H1 (cell line): Measurements from ENCODE around the gene PROSER3. TPM values are rescaled to one million over a fixed set of nuclear protein-coding genes. Genes with fewer than 3 reads are reported as not detected.

Experiments used
- CTCF ChIA-PET: fragments of 300-600 bp; sonication (Branson Sonifier 250); formaldehyde crosslinking; loops from one replicate; lab custom pipeline; 2021; ENCODE audit not compliant: partially characterized antibody; lab: Charles Lee
- POLR2A ChIA-PET: fragments of 300-600 bp; sonication (Branson Sonifier 250); formaldehyde crosslinking; loops from one replicate; lab custom pipeline; 2021; ENCODE audit warnings: inconsistent platforms; ENCODE audit not compliant: partially characterized antibody; lab: Charles Lee
- DNase-seq, 2 experiments: peaks; one replicate each; pipeline versions ENCODE4 v3.0.0 to v3.0.0-alpha.2; 2010 to 2022; ENCODE audit warnings: low spot score in 2 of 2, low read depth in 1 of 2, mixed read lengths in 1 of 2
- FAIRE-seq: peaks from 2 replicates; lab custom pipeline; 2011; peaks lifted over from hg19 to GRCh38; lab: Jason Lieb, UNC
- H2AFZ ChIP-seq: 2 replicates; pipeline ENCODE4 v1.8.1; 2012; ENCODE audit warnings: low read length, inconsistent platforms
- H2AK5ac ChIP-seq: 2 replicates; pipeline ENCODE4 v1.6.1; 2013; ENCODE audit warnings: low read depth, low read length
- H2BK120ac ChIP-seq: replicated peaks from 2 replicates; pipeline ENCODE3; 2013; ENCODE audit warnings: low read depth, low read length, inconsistent platforms
- H2BK12ac ChIP-seq: 2 replicates; pipeline ENCODE4 v1.6.1; 2013; ENCODE audit warnings: low read depth, low read length
- H2BK15ac ChIP-seq: 2 replicates; pipeline ENCODE4 v1.6.1; 2013; ENCODE audit warnings: low read length
- H2BK20ac ChIP-seq: 2 replicates; pipeline ENCODE4 v1.6.1; 2013; ENCODE audit warnings: low read length
- H2BK5ac ChIP-seq: 2 replicates; pipeline ENCODE4 v1.6.1; 2013; ENCODE audit warnings: low read depth, low read length
- H3K14ac ChIP-seq: 2 replicates; pipeline ENCODE4 v1.6.1; 2013; ENCODE audit warnings: inconsistent platforms; ENCODE audit not compliant: insufficient read length
- H3K18ac ChIP-seq: 2 replicates; pipeline ENCODE4 v1.6.1; 2013; ENCODE audit warnings: low read length; ENCODE audit errors: extremely low read depth
- H3K23ac ChIP-seq: 2 replicates; pipeline ENCODE4 v1.6.1; 2013; ENCODE audit warnings: inconsistent platforms; ENCODE audit not compliant: insufficient read length
- H3K23me2 ChIP-seq: 2 replicates; pipeline ENCODE4 v1.6.1; 2013; ENCODE audit warnings: low read depth, low read length
- H3K27ac ChIP-seq: 2 replicates; pipeline ENCODE4 v1.6.1; 2011; ENCODE audit warnings: low read depth, low read length, inconsistent platforms
- H3K27me3 ChIP-seq, 4 experiments: replicated peaks in 1 of 4; 1 replicate in 1 of 4; 2 replicates in 3 of 4; pipeline versions ENCODE4 v1.6.1 to v1.8.1; 2011 to 2013; ENCODE audit warnings: low read length in 3 of 4, mild to moderate bottlenecking in 3 of 4, inconsistent platforms in 2 of 4, mixed read lengths in 2 of 4, moderate library complexity in 1 of 4; ENCODE audit not compliant: control insufficient read depth in 3 of 4, insufficient read depth in 3 of 4; ENCODE audit errors: extremely low read depth in 1 of 4
- H3K36me3 ChIP-seq, 4 experiments: 2 replicates each; pipeline versions ENCODE4 v1.6.1 to v1.8.1; 2011 to 2013; ENCODE audit warnings: mild to moderate bottlenecking in 4 of 4, low read length in 3 of 4, moderate library complexity in 2 of 4, control low read depth in 1 of 4, inconsistent platforms in 1 of 4; ENCODE audit not compliant: insufficient read depth in 4 of 4, control insufficient read depth in 2 of 4
- H3K4ac ChIP-seq: replicated peaks from 2 replicates; pipeline ENCODE3; 2013; ENCODE audit warnings: low read length, low read depth, mixed read lengths, inconsistent platforms; ENCODE audit not compliant: insufficient read length
- H3K4me1 ChIP-seq, 4 experiments: replicated peaks in 1 of 4; 1 replicate in 1 of 4; 2 replicates in 3 of 4; pipeline versions ENCODE4 v1.6.1 to v1.8.1; 2011 to 2013; ENCODE audit warnings: low read length in 3 of 4, inconsistent platforms in 2 of 4, mixed read lengths in 1 of 4; ENCODE audit not compliant: insufficient read depth in 4 of 4, control insufficient read depth in 3 of 4
- H3K4me2 ChIP-seq, 2 experiments: 2 replicates each; pipeline versions ENCODE4 v1.6.1 to v1.8.1; 2011 to 2013; ENCODE audit warnings: low read depth in 2 of 2, low read length in 2 of 2, control low read depth in 1 of 2, inconsistent platforms in 1 of 2, mild to moderate bottlenecking in 1 of 2; ENCODE audit not compliant: insufficient read depth in 1 of 2
- H3K4me3 ChIP-seq, 4 experiments: fragments of 200-600, 300-600 bp in 1 of 4; sonication (generic), shearing (Covaris generic), sonication (Bioruptor Twin) in 1 of 4; 2 replicates each; pipeline versions ENCODE4 v1.5.1 to v1.8.1; 2011 to 2016; ENCODE audit warnings: low read length in 4 of 4, low read depth in 3 of 4, control low read depth in 2 of 4, inconsistent platforms in 2 of 4, mild to moderate bottlenecking in 2 of 4, mixed read lengths in 1 of 4, moderate library complexity in 1 of 4; ENCODE audit not compliant: insufficient read depth in 2 of 4; ENCODE audit errors: extremely low read depth in 1 of 4
- H3K56ac ChIP-seq: replicated peaks from 2 replicates; pipeline ENCODE3; 2013; ENCODE audit warnings: low read depth, mild to moderate bottlenecking, mixed read lengths, low read length, inconsistent platforms; ENCODE audit not compliant: insufficient read length
- H3K79me1 ChIP-seq: 2 replicates; pipeline ENCODE4 v1.6.1; 2013; ENCODE audit warnings: low read depth, low read length, control low read depth
- H3K79me2 ChIP-seq, 2 experiments: 2 replicates each; pipeline versions ENCODE4 v1.6.1 to v1.8.1; 2012 to 2013; ENCODE audit warnings: low read length in 2 of 2, mild to moderate bottlenecking in 2 of 2, inconsistent platforms in 1 of 2; ENCODE audit not compliant: insufficient read depth in 2 of 2, control insufficient read depth in 1 of 2
- H3K9ac ChIP-seq, 4 experiments: replicated peaks in 1 of 4; 1 replicate in 1 of 4; 2 replicates in 3 of 4; pipeline versions ENCODE4 v1.6.1 to v1.8.1; 2011 to 2013; ENCODE audit warnings: low read depth in 3 of 4, low read length in 3 of 4, control low read depth in 2 of 4, mild to moderate bottlenecking in 2 of 4, moderate library complexity in 2 of 4, inconsistent platforms in 1 of 4; ENCODE audit errors: extremely low read depth in 1 of 4
- H3K9me3 ChIP-seq, 2 experiments: 2 replicates each; pipeline versions ENCODE4 v1.6.1 to v1.8.1; 2012 to 2013; ENCODE audit warnings: mild to moderate bottlenecking in 2 of 2, moderate library complexity in 2 of 2, control low read depth in 1 of 2, inconsistent platforms in 1 of 2, low read depth in 1 of 2, low read length in 1 of 2, mixed read lengths in 1 of 2; ENCODE audit not compliant: insufficient read depth in 2 of 2
- H4K20me1 ChIP-seq, 2 experiments: replicated peaks in 1 of 2; 2 replicates each; pipeline versions ENCODE3 to v1.8.1; 2011 to 2013; ENCODE audit warnings: inconsistent platforms in 2 of 2, low read length in 2 of 2, mild to moderate bottlenecking in 1 of 2; ENCODE audit not compliant: insufficient read depth in 2 of 2, control insufficient read depth in 1 of 2
- H4K5ac ChIP-seq: 2 replicates; pipeline ENCODE4 v1.6.1; 2013; ENCODE audit warnings: low read length, low read depth, mixed read lengths, inconsistent platforms; ENCODE audit not compliant: insufficient read length
- H4K8ac ChIP-seq: 2 replicates; pipeline ENCODE4 v1.8.0; 2013; ENCODE audit warnings: mild to moderate bottlenecking, moderate library complexity, low read length, inconsistent platforms; ENCODE audit not compliant: insufficient read depth; ENCODE audit errors: extremely low read depth
- H4K91ac ChIP-seq: replicated peaks from 2 replicates; pipeline ENCODE3; 2013; ENCODE audit warnings: low read length, mixed read lengths, inconsistent platforms; ENCODE audit not compliant: insufficient read length
- CBX8 ChIP-seq: fragments of 300-800, 300-1000 bp; sonication (generic); IDR thresholded peaks from 2 replicates; pipeline ENCODE4 v1.7.1; 2016; ENCODE audit warnings: low read depth, low read length, borderline replicate concordance
- CHD2 ChIP-seq: IDR thresholded peaks from 2 replicates; pipeline ENCODE4 v1.6.1; 2012; ENCODE audit warnings: low read length, improper control_type of control experiment
- PHF8 ChIP-seq: fragments of 200-600 bp; sonication (generic); conservative IDR thresholded peaks from 2 replicates; pipeline ENCODE4 v1.7.1; 2012; ENCODE audit warnings: low read depth, mild to moderate bottlenecking, inconsistent platforms, low read length, moderate library complexity
- SIRT6 ChIP-seq: IDR thresholded peaks from one replicate; pipeline ENCODE4 v1.7.1; 2012; ENCODE audit warnings: low read length, inconsistent platforms
- WGBS, 2 experiments: shearing (Covaris generic) in 1 of 2; methylation state at CpG; one replicate each; pipeline versions ENCODE4 v1.1.6 to v1.1.7; 2013 to 2015; ENCODE audit warnings: low lambda C conversion rate in 2 of 2, mixed read lengths in 2 of 2, inconsistent platforms in 1 of 2, low coverage in 1 of 2, missing lambda C conversion rate in 1 of 2; ENCODE audit not compliant: insufficient replicate concordance in 2 of 2, insufficient coverage in 1 of 2, insufficient read length in 1 of 2; ENCODE audit errors: extremely low coverage in 1 of 2, missing lambda C conversion rate in 1 of 2; 5-methylcytosine and 5-hydroxymethylcytosine counted together
- polyA plus RNA-seq, 7 experiments: library from polyadenylated mRNA; depleted of rRNA in 3 of 7; stranded (reverse) in 5 of 7; unstranded in 2 of 7; fragments of >200 nt in 5 of 7; fragments of 200-250 nt in 2 of 7; gene quantifications; 1 replicate in 5 of 7; 2 replicates in 1 of 7; 4 replicates in 1 of 7; pipeline versions ENCODE4 v1.2.1 to v1.2.3, GENCODE V29; 2011 to 2013; ENCODE audit warnings: missing spikeins in 2 of 7, mixed read lengths in 2 of 7
- total RNA-seq: library from RNA; stranded (reverse); fragmentation: NEBNext Ultra II Directional; extraction: Animal tissue kit (Norgen Biotek cat#: 25700); gene quantifications from 2 replicates; pipeline ENCODE4 v1.2.1, GENCODE V29; 2021
- TF ChIP-seq, protein P1 (sequence below): IDR thresholded peaks from 2 replicates; pipeline ENCODE4 v1.6.1; 2011; ENCODE audit warnings: low read length, improper control_type of control experiment

The PROSER3 gene
- total and polyA plus RNA-seq, 2 of the 8 experiments (the other 6 are each of a cell fraction or from before 2014, with no cell fraction given), result 17.8 to 28.9 TPM

DNA sequence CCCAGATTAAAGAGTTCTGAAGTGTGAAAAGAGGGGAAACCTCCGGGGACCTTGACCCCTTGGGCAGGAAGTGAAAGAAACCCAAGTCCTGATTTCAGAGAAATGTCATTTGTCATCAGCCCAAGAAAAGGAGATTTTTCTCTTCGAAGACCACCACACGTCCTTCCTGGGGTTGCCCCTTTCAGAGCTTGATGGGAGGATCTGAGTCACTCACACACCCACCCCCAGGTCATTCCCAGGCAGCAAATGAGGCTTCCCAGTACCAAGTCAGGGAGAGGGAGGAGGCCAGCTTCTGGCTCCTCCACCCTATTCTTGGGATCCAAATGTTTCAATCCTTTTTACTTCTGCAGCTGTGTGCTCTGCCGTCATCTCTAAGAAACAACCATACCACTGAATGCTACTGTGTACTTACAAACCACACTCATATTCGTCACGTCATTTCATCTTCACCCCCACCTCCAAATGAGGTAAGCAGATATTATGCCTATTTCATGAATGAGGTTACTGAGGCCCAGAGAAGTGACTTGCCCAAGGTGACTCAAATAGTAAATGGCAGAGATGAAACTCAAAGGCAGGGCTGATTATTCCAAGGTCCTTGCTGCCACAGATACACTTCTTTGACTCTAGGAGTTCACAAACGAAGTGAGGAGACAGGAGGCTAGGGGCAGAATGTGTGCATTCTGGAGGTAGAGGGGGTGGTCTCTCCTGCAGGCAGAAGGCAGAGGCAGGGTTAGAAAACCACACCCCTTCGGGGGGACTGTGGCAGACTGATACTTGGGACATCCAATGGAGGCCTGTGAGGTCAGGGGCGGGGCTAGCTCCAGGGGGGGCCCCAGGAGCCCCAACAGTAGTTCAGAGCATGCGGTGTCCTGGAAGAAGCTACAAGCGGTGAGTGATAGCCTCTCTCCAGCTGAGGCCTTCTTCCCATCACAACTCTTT is 45.1 kb upstream of the PROSER3 start:
- POLR2A ChIA-PET, result interaction anchor here (1.0 to 4.9 kb wide), 6 partner anchors 9 to 100 kb away, joined by 3 to 28 read pairs (median 8); partner anchors contain the start of genes HAUS5 and ZBTB32
- WGBS, 2 experiments, result 78% methylated on average over 11 of the region's 11 CpGs; no CpG with 5 or more reads in 1 of the 2 experiments

More for the DNA sequence above, 45.1 kb upstream of the PROSER3 start:
- Histone ChIP-seq H2AK5ac (no peak overlapping the region), H4K20me1 (peaks cover 5% of the 10 kb centered on the region in 2 experiments), H2BK120ac (no peak overlapping the region), H2BK5ac (no peak overlapping the region), H3K4me3 (no peak overlapping the region), H3K23ac (no peak overlapping the region), H3K23me2 (peaks cover 10% of the 10 kb centered on the region), H2BK15ac (no peak overlapping the region), H3K14ac (no peak overlapping the region), H4K91ac (no peak overlapping the region), H3K9me3 (no peaks in the 10 kb centered on the region), H3K79me2 (no peaks in the 10 kb centered on the region; a peak in 1 of 4 replicates), H3K9ac (no peak overlapping the region), H3K4me1 (peaks cover 0 to 28% (median 16%) of the 10 kb centered on the region in 4 experiments; a peak in 6 of 7 replicates), H4K8ac (no peak overlapping the region), H2AFZ (no peak overlapping the region), H3K18ac (no peak overlapping the region), H3K4ac (no peak overlapping the region), H2BK20ac (no peak overlapping the region), H3K4me2 (no peak overlapping the region), H2BK12ac (no peak overlapping the region), H4K5ac (no peak overlapping the region), H3K36me3 (no peaks in the 10 kb centered on the region; a peak in 1 of 8 replicates), H3K56ac (no peak overlapping the region), H3K79me1 (no peaks in the 10 kb centered on the region), H3K27ac (no peak overlapping the region), H3K27me3 (no peaks in the 10 kb centered on the region)
- FAIRE-seq (no peak), DNase-seq (peak in 1 of 2 experiments; percentile 62)
- CTCF ChIA-PET, result interaction anchor here (0.6 to 6.6 kb wide), 6 partner anchors 13 to 1942 kb away, joined by 3 to 105 read pairs (median 4); no protein-coding TSS in a partner anchor
- no peak for TF ChIP-seq CHD2
- TF ChIP-seq CBX8, result no peak
- TF ChIP-seq, protein P1, sequence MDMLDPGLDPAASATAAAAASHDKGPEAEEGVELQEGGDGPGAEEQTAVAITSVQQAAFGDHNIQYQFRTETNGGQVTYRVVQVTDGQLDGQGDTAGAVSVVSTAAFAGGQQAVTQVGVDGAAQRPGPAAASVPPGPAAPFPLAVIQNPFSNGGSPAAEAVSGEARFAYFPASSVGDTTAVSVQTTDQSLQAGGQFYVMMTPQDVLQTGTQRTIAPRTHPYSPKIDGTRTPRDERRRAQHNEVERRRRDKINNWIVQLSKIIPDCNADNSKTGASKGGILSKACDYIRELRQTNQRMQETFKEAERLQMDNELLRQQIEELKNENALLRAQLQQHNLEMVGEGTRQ, result no peak
- no peak for TF ChIP-seq PHF8
- TF ChIP-seq SIRT6, result no peak
